Keratinocyte (primary cell): ENCODE results near the gene PID1.
A peak's percentile ranks its signal among the peaks of the same experiment; 100 is the strongest.

ENCODE experiments used
- EZH2 ChIP-seq: IDR thresholded peaks from one replicate; pipeline ENCODE4 v1.6.1; 2012; ENCODE audit warnings: inconsistent platforms, mild to moderate bottlenecking, low read length, moderate library complexity
- TF ChIP-seq, protein P1 (sequence below), 3 experiments: IDR thresholded peaks in 1 of 3; conservative IDR thresholded peaks in 1 of 3; optimal IDR thresholded peaks in 1 of 3; 2 replicates in 2 of 3; 3 replicates in 1 of 3; pipeline versions ENCODE3 to v1.5.1; 2011; ENCODE audit warnings: low read length in 3 of 3, mild to moderate bottlenecking in 3 of 3, moderate library complexity in 2 of 3, control low read depth in 1 of 3, inconsistent platforms in 1 of 3; ENCODE audit not compliant: insufficient read depth in 2 of 3; ENCODE audit errors: extremely low read depth in 1 of 3

DNA sequence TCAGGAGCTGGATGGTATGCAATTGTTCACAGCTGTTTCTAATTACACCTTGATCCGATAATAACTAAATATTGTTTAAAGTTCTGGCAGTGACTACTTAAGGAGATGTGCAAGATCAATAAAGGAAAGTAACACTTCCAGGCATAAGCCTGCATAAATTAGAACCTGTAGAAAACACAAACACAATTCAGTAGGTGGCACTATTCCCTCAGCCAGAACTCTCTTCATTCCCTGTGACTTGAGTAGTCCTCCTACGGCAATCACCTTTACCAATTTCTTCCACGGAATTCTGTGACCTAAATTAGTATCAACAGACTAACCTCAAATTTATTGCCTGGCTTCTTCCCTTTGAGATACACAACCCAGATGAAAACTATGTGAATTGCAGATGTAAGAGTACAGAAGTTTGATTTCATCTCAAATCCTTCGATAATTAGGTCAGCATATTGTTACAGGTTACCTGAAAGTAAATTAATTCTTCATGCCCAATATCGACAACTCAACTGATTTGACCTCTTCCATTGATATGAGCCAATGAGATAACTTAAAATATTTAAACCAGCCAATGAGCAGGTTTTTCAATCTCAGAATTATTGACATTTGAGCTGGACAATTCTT, 137.8 kb downstream of the PID1 start:
- no peak for TF ChIP-seq EZH2
- TF ChIP-seq, protein P1, sequence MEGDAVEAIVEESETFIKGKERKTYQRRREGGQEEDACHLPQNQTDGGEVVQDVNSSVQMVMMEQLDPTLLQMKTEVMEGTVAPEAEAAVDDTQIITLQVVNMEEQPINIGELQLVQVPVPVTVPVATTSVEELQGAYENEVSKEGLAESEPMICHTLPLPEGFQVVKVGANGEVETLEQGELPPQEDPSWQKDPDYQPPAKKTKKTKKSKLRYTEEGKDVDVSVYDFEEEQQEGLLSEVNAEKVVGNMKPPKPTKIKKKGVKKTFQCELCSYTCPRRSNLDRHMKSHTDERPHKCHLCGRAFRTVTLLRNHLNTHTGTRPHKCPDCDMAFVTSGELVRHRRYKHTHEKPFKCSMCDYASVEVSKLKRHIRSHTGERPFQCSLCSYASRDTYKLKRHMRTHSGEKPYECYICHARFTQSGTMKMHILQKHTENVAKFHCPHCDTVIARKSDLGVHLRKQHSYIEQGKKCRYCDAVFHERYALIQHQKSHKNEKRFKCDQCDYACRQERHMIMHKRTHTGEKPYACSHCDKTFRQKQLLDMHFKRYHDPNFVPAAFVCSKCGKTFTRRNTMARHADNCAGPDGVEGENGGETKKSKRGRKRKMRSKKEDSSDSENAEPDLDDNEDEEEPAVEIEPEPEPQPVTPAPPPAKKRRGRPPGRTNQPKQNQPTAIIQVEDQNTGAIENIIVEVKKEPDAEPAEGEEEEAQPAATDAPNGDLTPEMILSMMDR (optimal IDR thresholded peaks at IDR 0.05 in 1 of 3, IDR thresholded peaks at IDR 0.05 in 1 of 3, conservative IDR thresholded peaks at IDR 0.05 in 1 of 3; ENCODE audit: extremely low read depth in 1 of 3, insufficient read depth in 2 of 3, low read length in 3 of 3), result peak; percentile 50 to 58 (median 51)
